GM12878 (cell line): ENCODE results near the gene MRPS5. TPM values are rescaled to one million over a fixed set of nuclear protein-coding genes. Genes with fewer than 3 reads are reported as not detected.

Source experiments
- ATAC-seq: fragments of 200-7000 bp; cut with Tn5 transposase; 3 replicates; pipeline ENCODE4 v1.9.1; 2020; ENCODE audit warnings: mild to moderate bottlenecking, moderate library complexity
- BruUV-seq: library from RNA; stranded (reverse); fragments of 400-500 nt; replicated peaks from 2 replicates; lab custom pipeline; 2021; lab: Mats Ljungman, UMichigan
- CTCF ChIA-PET: fragments of 300-600 bp; sonication (Branson Sonifier 250); formaldehyde crosslinking; extraction: SDS; loops from one replicate; lab custom pipeline; 2021; ENCODE audit warnings: inconsistent platforms; lab: Yijun Ruan, JAX
- POLR2A ChIA-PET: fragments of 350-600 bp; formaldehyde crosslinking; extraction: SDS; loops from one replicate; lab custom pipeline; 2021; ENCODE audit warnings: inconsistent platforms; lab: Charles Lee
- RAD21 ChIA-PET: fragments of 300-600 bp; sonication (Branson Sonifier 250); formaldehyde crosslinking; loops from one replicate; lab custom pipeline; 2023; ENCODE audit warnings: antibody characterized with exemption; ENCODE audit not compliant: unreplicated experiment; lab: Charles Lee
- SMC1A ChIA-PET: fragments of 300-600 bp; sonication (Branson Sonifier 250); formaldehyde crosslinking; loops from one replicate; lab custom pipeline; 2023; ENCODE audit not compliant: unreplicated experiment, uncharacterized antibody; lab: Charles Lee
- DNase-seq: peaks from one replicate; pipeline ENCODE4 v3.0.0-alpha.2; 2011; ENCODE audit warnings: low read depth, low spot score
- FAIRE-seq: peaks from 3 replicates; lab custom pipeline; 2011; peaks lifted over from hg19 to GRCh38; lab: Jason Lieb, UNC
- H2AFZ ChIP-seq: 2 replicates; pipeline ENCODE4 v1.6.0; 2011; ENCODE audit warnings: low read depth, low read length, control low read depth; ENCODE audit not compliant: control insufficient read depth
- H3K27ac ChIP-seq: 2 replicates; pipeline ENCODE4 v1.5.1; 2011; ENCODE audit warnings: control low read depth; ENCODE audit not compliant: control insufficient read depth, insufficient read depth
- H3K27me3 ChIP-seq, 2 experiments: replicated peaks in 1 of 2; 2 replicates each; pipeline versions ENCODE4 v1.6.0 to v1.6.1; 2011; ENCODE audit warnings: low read length in 1 of 2; ENCODE audit not compliant: control insufficient read depth in 2 of 2, insufficient read depth in 2 of 2
- H3K36me3 ChIP-seq, 2 experiments: 2 replicates each; pipeline ENCODE4 v1.5.1; 2011; ENCODE audit warnings: low read length in 1 of 2; ENCODE audit not compliant: control insufficient read depth in 2 of 2, insufficient read depth in 2 of 2
- H3K4me1 ChIP-seq: 2 replicates; pipeline ENCODE4 v1.6.1; 2011; ENCODE audit warnings: mild to moderate bottlenecking, low read length, moderate library complexity, mixed read lengths; ENCODE audit not compliant: control insufficient read depth, insufficient read depth
- H3K4me2 ChIP-seq: 2 replicates; pipeline ENCODE4 v1.6.0; 2011; ENCODE audit warnings: control low read depth; ENCODE audit not compliant: control insufficient read depth, insufficient read depth
- H3K4me3 ChIP-seq: fragments of 200-600 bp; sonication (generic); 2 replicates; pipeline ENCODE4 v1.5.1; 2016
- H3K79me2 ChIP-seq: 2 replicates; pipeline ENCODE4 v1.6.0; 2011; ENCODE audit warnings: low read length; ENCODE audit not compliant: control insufficient read depth, insufficient read depth
- H3K9ac ChIP-seq: 2 replicates; pipeline ENCODE4 v1.8.0; 2011; ENCODE audit warnings: low read length, control low read depth, mixed read lengths; ENCODE audit not compliant: control insufficient read depth, insufficient read depth
- H3K9me3 ChIP-seq: replicated peaks from 3 replicates; pipeline ENCODE4 v1.5.1; 2011; ENCODE audit warnings: mild to moderate bottlenecking, low read length; ENCODE audit not compliant: control insufficient read depth, insufficient read depth
- H4K20me1 ChIP-seq: 2 replicates; pipeline ENCODE4 v1.6.0; 2011; ENCODE audit not compliant: control insufficient read depth, insufficient read depth
- BMI1 ChIP-seq: fragments of 450-650 bp; IDR thresholded peaks from 2 replicates; pipeline ENCODE4 v1.6.1; 2016; ENCODE audit warnings: mild to moderate bottlenecking, moderate library complexity, borderline replicate concordance
- HCFC1 ChIP-seq: fragments of 150-350 bp; IDR thresholded peaks from 2 replicates; pipeline ENCODE4 v1.6.1; 2014; ENCODE audit warnings: low read length
- KDM1A ChIP-seq: fragments of 200-600 bp; sonication (generic); IDR thresholded peaks from 2 replicates; pipeline ENCODE4 v1.6.1; 2016; ENCODE audit warnings: borderline replicate concordance
- RB1 ChIP-seq: fragments of 450-650 bp; formaldehyde crosslinking; IDR thresholded peaks from 2 replicates; pipeline ENCODE4 v1.6.1; 2017; ENCODE audit warnings: mild to moderate bottlenecking, borderline replicate concordance
- SMAD5 ChIP-seq: IDR thresholded peaks from 2 replicates; pipeline ENCODE4 v1.6.1; 2016; ENCODE audit warnings: antibody characterized with exemption, low read depth
- ZBTB40 ChIP-seq: fragments of 450-650 bp; IDR thresholded peaks from 2 replicates; pipeline ENCODE4 v1.6.1; 2016; ENCODE audit warnings: mild to moderate bottlenecking, moderate library complexity, borderline replicate concordance
- ZNF24 ChIP-seq: fragments of 450-650 bp; IDR thresholded peaks from 2 replicates; pipeline ENCODE4 v1.6.1; 2017; ENCODE audit warnings: antibody characterized with exemption, mild to moderate bottlenecking
- ZNF622 ChIP-seq: fragments of 450-650 bp; IDR thresholded peaks from 2 replicates; pipeline ENCODE4 v1.6.1; 2017; ENCODE audit warnings: mild to moderate bottlenecking, inconsistent platforms
- ZNF687 ChIP-seq: fragments of 450-650 bp; IDR thresholded peaks from 2 replicates; pipeline ENCODE4 v1.6.1; 2017; ENCODE audit warnings: mild to moderate bottlenecking, moderate library complexity
- WGBS: methylation state at CpG from one replicate; pipeline ENCODE4 v1.1.6; 2016; ENCODE audit warnings: low lambda C conversion rate; ENCODE audit not compliant: insufficient replicate concordance, insufficient coverage; ENCODE audit errors: missing lambda C conversion rate; 5-methylcytosine and 5-hydroxymethylcytosine counted together
- in situ Hi-C: fragments of 300-500 bp; cut with MboI; formaldehyde crosslinking; loops from 9 replicates; pipeline ENCODE4 v1.14.3; 2018; ENCODE audit warnings: mixed read lengths
- intact Hi-C: fragments of 100-400 bp; cut with micrococcal nuclease; formaldehyde crosslinking; loops from one replicate; pipeline ENCODE4 v1.14.2; 2022; ENCODE audit not compliant: unreplicated experiment
- polyA plus RNA-seq, 11 experiments: library from polyadenylated mRNA; depleted of rRNA in 4 of 11; unstranded in 6 of 11; stranded (reverse) in 5 of 11; fragments of >200 nt; fragmentation: Nextera tagmentation in 4 of 11; fragmentation: Illumina TruSeq in 1 of 11; extraction: Ambion mirVana in 4 of 11; extraction: Trizol in 1 of 11; gene quantifications; 1 replicate in 1 of 11; 2 replicates in 10 of 11; pipeline versions ENCODE4 v1.2.1 to v1.2.3, GENCODE V29; 2011 to 2016; ENCODE audit warnings: inconsistent platforms in 2 of 11, missing spikeins in 2 of 11, low read depth in 1 of 11
- total RNA-seq, 4 experiments: library from RNA; depleted of rRNA in 3 of 4; stranded (reverse); fragments of >200 nt in 3 of 4; fragmentation: Illumina TruSeq in 1 of 4; extraction: Trizol in 1 of 4; gene quantifications; 2 replicates each; pipeline versions ENCODE4 v1.2.1 to v1.2.3, GENCODE V29; 2013 to 2021
- TF ChIP-seq, protein P1 (sequence below): fragments of 450-650 bp; IDR thresholded peaks from 2 replicates; pipeline ENCODE4 v1.6.1; 2017; ENCODE audit warnings: antibody characterized with exemption, mild to moderate bottlenecking, moderate library complexity

The MRPS5 gene
- total and polyA plus RNA-seq, 10 of the 15 experiments (the other 5 are each of a cell fraction or from before 2014, with no cell fraction given) = 54.8 to 93.0 (median 76.3) TPM

DNA sequence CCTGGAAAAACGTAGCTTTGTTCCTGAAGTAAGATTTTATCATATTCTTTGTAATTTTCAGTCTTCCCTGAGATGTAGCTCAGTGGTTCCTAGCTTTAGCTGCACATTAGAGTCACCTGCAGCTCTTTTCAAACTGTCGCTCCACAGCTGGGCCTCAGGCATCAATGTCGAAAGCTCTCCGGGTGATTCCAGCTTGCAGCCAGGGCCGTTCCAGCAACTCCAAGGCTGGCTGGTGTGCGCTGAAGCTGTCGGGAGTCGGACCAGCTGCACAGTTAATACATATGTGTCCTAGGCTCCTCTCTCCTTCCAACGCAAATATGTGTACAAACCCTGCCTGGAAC is 43.4 kb upstream of the MRPS5 start (continued):
- TF ChIP-seq, protein P1, sequence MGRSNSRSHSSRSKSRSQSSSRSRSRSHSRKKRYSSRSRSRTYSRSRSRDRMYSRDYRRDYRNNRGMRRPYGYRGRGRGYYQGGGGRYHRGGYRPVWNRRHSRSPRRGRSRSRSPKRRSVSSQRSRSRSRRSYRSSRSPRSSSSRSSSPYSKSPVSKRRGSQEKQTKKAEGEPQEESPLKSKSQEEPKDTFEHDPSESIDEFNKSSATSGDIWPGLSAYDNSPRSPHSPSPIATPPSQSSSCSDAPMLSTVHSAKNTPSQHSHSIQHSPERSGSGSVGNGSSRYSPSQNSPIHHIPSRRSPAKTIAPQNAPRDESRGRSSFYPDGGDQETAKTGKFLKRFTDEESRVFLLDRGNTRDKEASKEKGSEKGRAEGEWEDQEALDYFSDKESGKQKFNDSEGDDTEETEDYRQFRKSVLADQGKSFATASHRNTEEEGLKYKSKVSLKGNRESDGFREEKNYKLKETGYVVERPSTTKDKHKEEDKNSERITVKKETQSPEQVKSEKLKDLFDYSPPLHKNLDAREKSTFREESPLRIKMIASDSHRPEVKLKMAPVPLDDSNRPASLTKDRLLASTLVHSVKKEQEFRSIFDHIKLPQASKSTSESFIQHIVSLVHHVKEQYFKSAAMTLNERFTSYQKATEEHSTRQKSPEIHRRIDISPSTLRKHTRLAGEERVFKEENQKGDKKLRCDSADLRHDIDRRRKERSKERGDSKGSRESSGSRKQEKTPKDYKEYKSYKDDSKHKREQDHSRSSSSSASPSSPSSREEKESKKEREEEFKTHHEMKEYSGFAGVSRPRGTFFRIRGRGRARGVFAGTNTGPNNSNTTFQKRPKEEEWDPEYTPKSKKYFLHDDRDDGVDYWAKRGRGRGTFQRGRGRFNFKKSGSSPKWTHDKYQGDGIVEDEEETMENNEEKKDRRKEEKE = no peak
- TF ChIP-seq HCFC1 = no peak
- no peak for TF ChIP-seq KDM1A

GRCh38 chr2:95159690-95160449 is 38.3 kb upstream of the MRPS5 start, which contains the start of gene ZNF514:
Gene ZNF514, minus strand, starts transcription at chr2:95159848. Its CDS starts 6,595 bp downstream, at chr2:95153253.
- ChIA-PET CTCF (interaction anchor here (0.9 to 1.5 kb wide), 3 partner anchors 38 to 83 kb away, joined by 3 to 4 read pairs (median 3); partner anchors contain the start of gene MRPS5), RAD21 (interaction anchor here (0.6 to 1.2 kb wide), 3 partner anchors 27 to 44 kb away, joined by 3 to 7 read pairs (median 5); partner anchors contain the start of gene MRPS5), POLR2A (interaction anchor here (2.1 kb wide), 1 partner anchor 38 kb away, joined by 6 read pairs; the partner anchor contains the start of gene MRPS5), SMC1A (no interaction called here)
- Histone ChIP-seq H2AFZ (peak within 1 kb of the TSS; percentile 96), H3K27me3 (no peaks in the 10 kb centered on the region), H3K4me3 (peak within 1 kb of the TSS; percentile 78), H3K27ac (no peak within 1 kb of the TSS), H3K36me3 (peaks cover 0 to 3% of the 10 kb centered on the region in 2 experiments; a peak in 1 of 4 replicates), H3K9me3 (peaks cover 3% of the 10 kb centered on the region; the same call in 1 of the 3 replicates), H3K4me1 (peaks cover 3% of the 10 kb centered on the region; the same call in 1 of the 2 replicates), H3K4me2 (peak within 1 kb of the TSS; percentile 94), H3K79me2 (peaks cover 6% of the 10 kb centered on the region), H3K9ac (peak within 1 kb of the TSS; percentile 72), H4K20me1 (no peaks in the 10 kb centered on the region)
- peak; percentile 96 for ATAC-seq
- no TSS peak for BruUV-seq
- FAIRE-seq = no peak
- intact Hi-C loops = loop anchor here (5.0 kb wide), 1 partner anchor 148 kb away; no protein-coding TSS in a partner anchor
- in situ Hi-C loops = no loop called here
- whole genome bisulfite sequencing = 19% methylated on average over 44 of the region's 64 CpGs
- DNase-seq = no peak
- 0 out of 2 replicates have a peak, but pooled peaks have one; percentile 14 for TF ChIP-seq ZNF687
- no peak for TF ChIP-seq ZBTB40
- no peak for TF ChIP-seq ZNF622
- no peak for TF ChIP-seq SMAD5
- TF ChIP-seq RB1 = 0 out of 2 replicates have a peak, but pooled peaks have one; percentile 21
- TF ChIP-seq BMI1 = no peak
- TF ChIP-seq ZNF24 = no peak
